NCI-H774 (cell line): ENCODE results near the gene ABHD14A.
"Not testable (repeated sequence)": the region's sequence is repeated elsewhere in the genome, so short reads cannot be mapped to it uniquely, and the experiment has no call there.

Experiments used
- DNase-seq: peaks from one replicate; lab custom pipeline; 2025; lab: John Stamatoyannopoulos, UW

The ABHD14A gene

GRCh38 chr3:51974963-51975851 is at the start of gene ABHD14A:
TSS of gene ABHD14A (plus strand) at chr3:51975064. CDS start at chr3:51975136, 72 bp downstream.
- DNase-seq = peak; percentile 33

GRCh38 chr3:51927061-51927977 is 47.5 kb upstream of the ABHD14A start:
- no peak for DNase-seq

- DNase-seq = no peak
These were observed 46.4 kb upstream of the ABHD14A start for GRCh38 chr3:51928438-51928837.

GRCh38 chr3:51928981-51929380 is 45.9 kb upstream of the ABHD14A start:
- not testable (repeated sequence) for DNase-seq

- DNase-seq = no peak
These were observed 45.4 kb upstream of the ABHD14A start for GRCh38 chr3:51929420-51930003.

- no peak for DNase-seq
These were observed 44.4 kb upstream of the ABHD14A start for GRCh38 chr3:51930439-51930838.

- no peak for DNase-seq
These were observed 43.1 kb upstream of the ABHD14A start for GRCh38 chr3:51931756-51932155.

GRCh38 chr3:51932471-51933370 is 42.1 kb upstream of the ABHD14A start:
- DNase-seq = no peak

- no peak for DNase-seq
These were observed 41.3 kb upstream of the ABHD14A start for GRCh38 chr3:51933471-51934138.

- DNase-seq = no peak
These were observed 40.6 kb upstream of the ABHD14A start for GRCh38 chr3:51934139-51934850.

GRCh38 chr3:51934991-51935885 is 39.6 kb upstream of the ABHD14A start:
- DNase-seq = no peak

GRCh38 chr3:51935886-51936755 is 38.7 kb upstream of the ABHD14A start:
- DNase-seq = no peak

GRCh38 chr3:51937014-51937413 is 37.9 kb upstream of the ABHD14A start:
- no peak for DNase-seq

GRCh38 chr3:51937611-51938450 is 37.0 kb upstream of the ABHD14A start:
- no peak for DNase-seq

- no peak for DNase-seq
These were observed 36.0 kb upstream of the ABHD14A start for GRCh38 chr3:51938780-51939425.

- DNase-seq = no peak
These were observed 34.0 kb upstream of the ABHD14A start for GRCh38 chr3:51940648-51941462.
